Neural cell (in vitro differentiated cells): Measurements from ENCODE around the gene PLS1. TPM values are rescaled to one million over a fixed set of nuclear protein-coding genes. Genes with fewer than 3 reads are reported as not detected.

ENCODE experiments used
- H2AFZ ChIP-seq: fragments of 200-600, 300-800 bp; sonication (generic), shearing (Covaris generic); 2 replicates; pipeline ENCODE4 v1.6.0; 2014; ENCODE audit warnings: low read depth, mild to moderate bottlenecking, antibody characterized with exemption, low read length, moderate library complexity
- H3F3A ChIP-seq: fragments of 200-600 bp; shearing (Covaris generic); 2 replicates; pipeline ENCODE4 v1.6.1; 2016; ENCODE audit warnings: mild to moderate bottlenecking, moderate library complexity, mixed read lengths, antibody characterized with exemption, low read length; ENCODE audit not compliant: insufficient read depth, poor library complexity, severe bottlenecking
- H3K27ac ChIP-seq: fragments of 200-600, 300-800 bp; sonication (generic), shearing (Covaris generic); 2 replicates; pipeline ENCODE4 v1.5.1; 2014; ENCODE audit warnings: mild to moderate bottlenecking, low read length, moderate library complexity
- H3K27me3 ChIP-seq: fragments of 300-800, 200-600 bp; sonication (generic), shearing (Covaris generic); 2 replicates; pipeline ENCODE4 v1.6.0; 2014; ENCODE audit warnings: mild to moderate bottlenecking, low read depth, low read length, moderate library complexity; ENCODE audit not compliant: insufficient read depth
- H3K36me3 ChIP-seq: fragments of 300-800, 200-600 bp; sonication (generic), shearing (Covaris generic); 2 replicates; pipeline ENCODE4 v1.5.1; 2014; ENCODE audit warnings: mild to moderate bottlenecking, antibody characterized with exemption, low read length, moderate library complexity; ENCODE audit not compliant: insufficient read depth
- H3K4me2 ChIP-seq: fragments of 300-800, 200-600 bp; sonication (generic), shearing (Covaris generic); 2 replicates; pipeline ENCODE4 v1.6.0; 2014; ENCODE audit warnings: mild to moderate bottlenecking, low read length
- H3K4me3 ChIP-seq: fragments of 300-800, 200-600 bp; sonication (generic), shearing (Covaris generic); 2 replicates; pipeline ENCODE4 v1.5.1; 2014; ENCODE audit warnings: mild to moderate bottlenecking, low read length, moderate library complexity
- H3K79me2 ChIP-seq: fragments of 200-600 bp; shearing (Covaris generic); replicated peaks from 2 replicates; pipeline ENCODE4 v1.6.0; 2014; ENCODE audit warnings: mild to moderate bottlenecking, low read length, moderate library complexity; ENCODE audit not compliant: insufficient read depth
- H3K9ac ChIP-seq: fragments of 300-800, 200-600 bp; sonication (generic), shearing (Covaris generic); 2 replicates; pipeline ENCODE4 v1.6.1; 2016; ENCODE audit warnings: mild to moderate bottlenecking, low read length, mixed read lengths
- H3K9me2 ChIP-seq: fragments of 200-600 bp; shearing (Covaris generic); 2 replicates; pipeline ENCODE4 v1.6.1; 2016; ENCODE audit warnings: mild to moderate bottlenecking, low read length, mixed read lengths; ENCODE audit not compliant: insufficient read depth
- H3K9me3 ChIP-seq: fragments of 200-600, 300-800 bp; sonication (generic), shearing (Covaris generic); 2 replicates; pipeline ENCODE4 v1.6.1; 2016; ENCODE audit warnings: mild to moderate bottlenecking, mixed run types, low read length, moderate library complexity, mixed read lengths
- H4K20me1 ChIP-seq: fragments of 200-600 bp; shearing (Covaris generic); 2 replicates; pipeline ENCODE4 v1.6.1; 2016; ENCODE audit warnings: mild to moderate bottlenecking, mixed run types; ENCODE audit not compliant: insufficient read depth
- EP300 ChIP-seq: fragments of 450-650 bp; conservative IDR thresholded peaks from 2 replicates; pipeline ENCODE4 v1.6.1; 2014; ENCODE audit warnings: antibody characterized with exemption, mild to moderate bottlenecking, moderate library complexity; ENCODE audit not compliant: poor library complexity, severe bottlenecking
- EZH2 ChIP-seq: fragments of 200-600, 300-800 bp; shearing (Covaris generic), sonication (generic); IDR thresholded peaks from 2 replicates; pipeline ENCODE4 v1.6.1; 2014; ENCODE audit warnings: antibody characterized with exemption, low read length, borderline replicate concordance, mild to moderate bottlenecking; ENCODE audit not compliant: insufficient read depth, poor library complexity, severe bottlenecking
- MXI1 ChIP-seq: fragments of 450-650 bp; conservative IDR thresholded peaks from 2 replicates; pipeline ENCODE4 v1.6.1; 2014; ENCODE audit warnings: antibody characterized with exemption, mild to moderate bottlenecking; ENCODE audit not compliant: poor library complexity, severe bottlenecking
- POLR2AphosphoS5 ChIP-seq: IDR thresholded peaks from 2 replicates; pipeline ENCODE4 v1.6.1; 2012
- RAD21 ChIP-seq: fragments of 450-650 bp; conservative IDR thresholded peaks from 2 replicates; pipeline ENCODE4 v1.6.1; 2014; ENCODE audit warnings: antibody characterized with exemption, mild to moderate bottlenecking, moderate library complexity
- SMC3 ChIP-seq: fragments of 450-650 bp; conservative IDR thresholded peaks from 2 replicates; pipeline ENCODE4 v1.6.1; 2014; ENCODE audit warnings: antibody characterized with exemption, mild to moderate bottlenecking, moderate library complexity; ENCODE audit not compliant: poor library complexity
- TAF1 ChIP-seq: IDR thresholded peaks from 2 replicates; pipeline ENCODE4 v1.6.1; 2012; ENCODE audit warnings: low read depth
- polyA plus RNA-seq: library from polyadenylated mRNA; depleted of rRNA; stranded (reverse); fragments of >200 nt; gene quantifications from 2 replicates; pipeline ENCODE4 v1.2.3, GENCODE V29; 2014
- TF ChIP-seq, protein P1 (sequence below): fragments of 450-650 bp; IDR thresholded peaks from 2 replicates; pipeline ENCODE4 v1.5.1; 2014; ENCODE audit warnings: antibody characterized with exemption, mild to moderate bottlenecking, moderate library complexity; ENCODE audit not compliant: poor library complexity, severe bottlenecking
- TF ChIP-seq, protein P2 (sequence below): IDR thresholded peaks from 2 replicates; pipeline ENCODE4 v1.6.1; 2012; ENCODE audit warnings: borderline replicate concordance

PLS1 gene
- polyA plus RNA-seq, 1 donor from 2014 or later = 0.31 TPM

GRCh38 chr3:142625153-142625440 lies 28.9 kb downstream of the PLS1 start:
- H3K4me2 ChIP-seq = no peak overlapping the region

GRCh38 chr3:142626971-142627370 lies 30.8 kb downstream of the PLS1 start:
- Histone ChIP-seq H3K9me3 (no peaks in the 10 kb centered on the region), H3K4me2 (no peak overlapping the region), H3F3A (no peaks in the 10 kb centered on the region), H3K9ac (no peak overlapping the region), H4K20me1 (no peaks in the 10 kb centered on the region), H2AFZ (no peak overlapping the region), H3K27ac (no peak overlapping the region), H3K79me2 (no peaks in the 10 kb centered on the region), H3K9me2 (no peaks in the 10 kb centered on the region), H3K4me3 (no peak overlapping the region), H3K27me3 (no peaks in the 10 kb centered on the region), H3K36me3 (no peaks in the 10 kb centered on the region)
- TF ChIP-seq SMC3 (no peak), RAD21 (no peak), EZH2 (no peak), POLR2AphosphoS5 (no peak)

More at GRCh38 chr3:142625153-142625440, 28.9 kb downstream of the PLS1 start:
- Histone ChIP-seq H3K79me2 (no peaks in the 10 kb centered on the region), H4K20me1 (no peaks in the 10 kb centered on the region), H3K9me2 (no peaks in the 10 kb centered on the region), H3K27ac (no peak overlapping the region), H2AFZ (no peak overlapping the region), H3K4me3 (no peak overlapping the region), H3K27me3 (no peaks in the 10 kb centered on the region), H3K9ac (no peak overlapping the region), H3K9me3 (no peaks in the 10 kb centered on the region), H3F3A (no peaks in the 10 kb centered on the region), H3K36me3 (no peaks in the 10 kb centered on the region)
- no peak for TF ChIP-seq EP300
- TF ChIP-seq, protein P1, sequence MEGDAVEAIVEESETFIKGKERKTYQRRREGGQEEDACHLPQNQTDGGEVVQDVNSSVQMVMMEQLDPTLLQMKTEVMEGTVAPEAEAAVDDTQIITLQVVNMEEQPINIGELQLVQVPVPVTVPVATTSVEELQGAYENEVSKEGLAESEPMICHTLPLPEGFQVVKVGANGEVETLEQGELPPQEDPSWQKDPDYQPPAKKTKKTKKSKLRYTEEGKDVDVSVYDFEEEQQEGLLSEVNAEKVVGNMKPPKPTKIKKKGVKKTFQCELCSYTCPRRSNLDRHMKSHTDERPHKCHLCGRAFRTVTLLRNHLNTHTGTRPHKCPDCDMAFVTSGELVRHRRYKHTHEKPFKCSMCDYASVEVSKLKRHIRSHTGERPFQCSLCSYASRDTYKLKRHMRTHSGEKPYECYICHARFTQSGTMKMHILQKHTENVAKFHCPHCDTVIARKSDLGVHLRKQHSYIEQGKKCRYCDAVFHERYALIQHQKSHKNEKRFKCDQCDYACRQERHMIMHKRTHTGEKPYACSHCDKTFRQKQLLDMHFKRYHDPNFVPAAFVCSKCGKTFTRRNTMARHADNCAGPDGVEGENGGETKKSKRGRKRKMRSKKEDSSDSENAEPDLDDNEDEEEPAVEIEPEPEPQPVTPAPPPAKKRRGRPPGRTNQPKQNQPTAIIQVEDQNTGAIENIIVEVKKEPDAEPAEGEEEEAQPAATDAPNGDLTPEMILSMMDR = no peak
- no peak for TF ChIP-seq MXI1
- no peak for TF ChIP-seq RAD21
- TF ChIP-seq, protein P2, sequence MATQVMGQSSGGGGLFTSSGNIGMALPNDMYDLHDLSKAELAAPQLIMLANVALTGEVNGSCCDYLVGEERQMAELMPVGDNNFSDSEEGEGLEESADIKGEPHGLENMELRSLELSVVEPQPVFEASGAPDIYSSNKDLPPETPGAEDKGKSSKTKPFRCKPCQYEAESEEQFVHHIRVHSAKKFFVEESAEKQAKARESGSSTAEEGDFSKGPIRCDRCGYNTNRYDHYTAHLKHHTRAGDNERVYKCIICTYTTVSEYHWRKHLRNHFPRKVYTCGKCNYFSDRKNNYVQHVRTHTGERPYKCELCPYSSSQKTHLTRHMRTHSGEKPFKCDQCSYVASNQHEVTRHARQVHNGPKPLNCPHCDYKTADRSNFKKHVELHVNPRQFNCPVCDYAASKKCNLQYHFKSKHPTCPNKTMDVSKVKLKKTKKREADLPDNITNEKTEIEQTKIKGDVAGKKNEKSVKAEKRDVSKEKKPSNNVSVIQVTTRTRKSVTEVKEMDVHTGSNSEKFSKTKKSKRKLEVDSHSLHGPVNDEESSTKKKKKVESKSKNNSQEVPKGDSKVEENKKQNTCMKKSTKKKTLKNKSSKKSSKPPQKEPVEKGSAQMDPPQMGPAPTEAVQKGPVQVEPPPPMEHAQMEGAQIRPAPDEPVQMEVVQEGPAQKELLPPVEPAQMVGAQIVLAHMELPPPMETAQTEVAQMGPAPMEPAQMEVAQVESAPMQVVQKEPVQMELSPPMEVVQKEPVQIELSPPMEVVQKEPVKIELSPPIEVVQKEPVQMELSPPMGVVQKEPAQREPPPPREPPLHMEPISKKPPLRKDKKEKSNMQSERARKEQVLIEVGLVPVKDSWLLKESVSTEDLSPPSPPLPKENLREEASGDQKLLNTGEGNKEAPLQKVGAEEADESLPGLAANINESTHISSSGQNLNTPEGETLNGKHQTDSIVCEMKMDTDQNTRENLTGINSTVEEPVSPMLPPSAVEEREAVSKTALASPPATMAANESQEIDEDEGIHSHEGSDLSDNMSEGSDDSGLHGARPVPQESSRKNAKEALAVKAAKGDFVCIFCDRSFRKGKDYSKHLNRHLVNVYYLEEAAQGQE = no peak

DNA sequence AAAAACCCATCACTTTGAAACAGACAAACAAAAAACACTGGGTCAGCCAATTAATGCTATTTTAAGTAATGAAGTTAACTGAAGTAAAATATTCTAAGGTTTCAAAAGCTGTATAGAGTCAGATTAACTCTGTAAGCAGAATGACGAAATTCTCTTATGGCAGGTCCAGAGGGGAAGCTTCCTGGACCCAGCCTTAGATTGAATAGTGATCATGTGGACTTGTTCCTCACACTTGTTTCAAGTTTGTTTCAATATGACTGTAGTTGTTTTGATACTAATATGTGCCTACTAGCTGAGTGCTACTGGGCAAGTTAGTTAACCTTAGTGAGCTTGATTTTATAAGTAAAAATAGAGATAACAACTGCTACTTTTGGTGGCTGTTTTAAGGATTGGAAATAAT lies 32.6 kb downstream of the PLS1 start:
- Histone ChIP-seq H3K79me2 (no peaks in the 10 kb centered on the region), H3K9me3 (no peaks in the 10 kb centered on the region), H3K27ac (no peak overlapping the region), H4K20me1 (no peaks in the 10 kb centered on the region), H3K4me2 (no peak overlapping the region), H3K9ac (no peak overlapping the region), H3K27me3 (no peaks in the 10 kb centered on the region), H3K4me3 (no peak overlapping the region), H3F3A (no peaks in the 10 kb centered on the region), H3K36me3 (no peaks in the 10 kb centered on the region), H3K9me2 (no peaks in the 10 kb centered on the region), H2AFZ (no peak overlapping the region)
- TF ChIP-seq, protein P1 = no peak
- no peak for TF ChIP-seq EP300
- no peak for TF ChIP-seq RAD21
- no peak for TF ChIP-seq MXI1
- TF ChIP-seq EZH2 = no peak
- TF ChIP-seq POLR2AphosphoS5 = no peak
- no peak for TF ChIP-seq SMC3
- TF ChIP-seq, protein P2 = no peak
- TF ChIP-seq TAF1 = no peak
